Suprapubic skin (tissue), 4 donors: ENCODE measurements around the gene ADGRA1. TPM values are rescaled to one million over a fixed set of nuclear protein-coding genes. Genes with fewer than 3 reads are reported as not detected.

Source experiments
- DNase-seq, 2 donors: peaks; one replicate each; pipeline ENCODE4 v3.0.0-alpha.2; 2019; ENCODE audit warnings: low spot score in 2 of 2
- H3K27ac ChIP-seq: fragments of 200-600 bp; sonication (generic); one replicate; pipeline ENCODE4 v1.5.1; 2019
- H3K27me3 ChIP-seq: fragments of 200-600 bp; sonication (generic); one replicate; pipeline ENCODE4 v1.5.1; 2019
- H3K36me3 ChIP-seq: fragments of 200-600 bp; sonication (generic); one replicate; pipeline ENCODE4 v1.5.1; 2019
- H3K4me1 ChIP-seq: fragments of 200-600 bp; sonication (generic); one replicate; pipeline ENCODE4 v1.5.1; 2019
- H3K4me3 ChIP-seq: fragments of 200-600 bp; sonication (generic); one replicate; pipeline ENCODE4 v1.5.1; 2019; ENCODE audit warnings: mild to moderate bottlenecking
- H3K9me3 ChIP-seq: fragments of 200-600 bp; sonication (generic); one replicate; pipeline ENCODE4 v1.5.1; 2019
- CTCF ChIP-seq, 2 donors: fragments of 200-600 bp in 1 of 2; fragments of 450-650 bp in 1 of 2; sonication (generic) in 1 of 2; IDR thresholded peaks; one replicate each; pipeline ENCODE4 v1.5.1; 2016 to 2019; ENCODE audit warnings: antibody characterized with exemption in 2 of 2, mild to moderate bottlenecking in 1 of 2, moderate library complexity in 1 of 2
- EP300 ChIP-seq: sonication (generic); formaldehyde crosslinking; IDR thresholded peaks from one replicate; pipeline ENCODE4 v1.6.1; 2017; ENCODE audit warnings: antibody characterized with exemption
- POLR2A ChIP-seq, 2 donors: fragments of 450-650 bp; IDR thresholded peaks; one replicate each; pipeline ENCODE4 v1.6.1; 2017; ENCODE audit warnings: antibody characterized with exemption in 2 of 2, mild to moderate bottlenecking in 2 of 2, moderate library complexity in 2 of 2
- POLR2AphosphoS5 ChIP-seq, 3 donors: sonication (generic); formaldehyde crosslinking; IDR thresholded peaks; one replicate each; pipeline ENCODE4 v1.6.1; 2017; ENCODE audit warnings: antibody characterized with exemption in 3 of 3
- WGBS: methylation state at CpG from one replicate; pipeline ENCODE4 v1.1.5; 2018; 5-methylcytosine and 5-hydroxymethylcytosine counted together
- total RNA-seq, 4 donors: library from RNA; depleted of rRNA; stranded (reverse); fragments of >200 nt; gene quantifications; one replicate each; pipeline ENCODE4 v1.1.0, GENCODE V29; 2016

ADGRA1 gene
- total RNA-seq, 4 donors from 2014 or later, result not detected

GRCh38 chr10:133177380-133178157 lies 89.8 kb downstream of the ADGRA1 start:
- Histone ChIP-seq H3K27me3 (peaks cover 21% of the 10 kb centered on the region), H3K36me3 (no peaks in the 10 kb centered on the region), H3K4me3 (no peak overlapping the region), H3K27ac (no peak overlapping the region), H3K9me3 (no peaks in the 10 kb centered on the region), H3K4me1 (no peaks in the 10 kb centered on the region)
- TF ChIP-seq EP300, result no peak
- TF ChIP-seq POLR2A (IDR thresholded peaks at IDR 0.05), result no peak
- no peak for TF ChIP-seq CTCF (IDR thresholded peaks at IDR 0.05)
- no peak for TF ChIP-seq POLR2AphosphoS5 (IDR thresholded peaks at IDR 0.05)
- WGBS, result 98% methylated on average over 12 of the region's 12 CpGs
- DNase-seq, result peak in 1 of 2 donors; percentile 16

GRCh38 chr10:133178357-133179127 lies 90.8 kb downstream of the ADGRA1 start:
- DNase-seq, result peak in 1 of 2 donors; percentile 30
- Histone ChIP-seq H3K36me3 (no peaks in the 10 kb centered on the region), H3K4me1 (no peaks in the 10 kb centered on the region), H3K9me3 (no peaks in the 10 kb centered on the region), H3K27me3 (peaks cover 30% of the 10 kb centered on the region), H3K4me3 (no peak overlapping the region), H3K27ac (no peak overlapping the region)
- 94% methylated on average over 29 of the region's 29 CpGs for WGBS
- TF ChIP-seq POLR2AphosphoS5 (IDR thresholded peaks at IDR 0.05) (no peak), POLR2A (IDR thresholded peaks at IDR 0.05) (no peak), CTCF (IDR thresholded peaks at IDR 0.05) (no peak), EP300 (no peak)

GRCh38 chr10:133179128-133179520 lies 91.4 kb downstream of the ADGRA1 start:
- no peak for DNase-seq
- 82% methylated on average over 11 of the region's 11 CpGs for WGBS
- Histone ChIP-seq H3K9me3 (no peaks in the 10 kb centered on the region), H3K27ac (no peak overlapping the region), H3K4me1 (no peaks in the 10 kb centered on the region), H3K27me3 (peaks cover 30% of the 10 kb centered on the region), H3K4me3 (no peak overlapping the region), H3K36me3 (no peaks in the 10 kb centered on the region)
- TF ChIP-seq EP300 (no peak), POLR2AphosphoS5 (IDR thresholded peaks at IDR 0.05) (no peak), POLR2A (IDR thresholded peaks at IDR 0.05) (no peak)

GRCh38 chr10:133179651-133180050 lies 91.9 kb downstream of the ADGRA1 start:
- TF ChIP-seq POLR2A (IDR thresholded peaks at IDR 0.05) (no peak), EP300 (no peak), POLR2AphosphoS5 (IDR thresholded peaks at IDR 0.05) (no peak), CTCF (IDR thresholded peaks at IDR 0.05) (no peak)
- WGBS, result 85% methylated on average over 4 of the region's 26 CpGs
- H3K4me1 ChIP-seq, result no peaks in the 10 kb centered on the region

GRCh38 chr10:133180192-133180964 lies 92.7 kb downstream of the ADGRA1 start:
- no peak overlapping the region for H3K27ac ChIP-seq
- H3K36me3 ChIP-seq, result no peaks in the 10 kb centered on the region
- no peaks in the 10 kb centered on the region for H3K9me3 ChIP-seq
- WGBS, result 84% methylated on average over 33 of the region's 33 CpGs
- peaks cover 30% of the 10 kb centered on the region for H3K27me3 ChIP-seq
- no peaks in the 10 kb centered on the region for H3K4me1 ChIP-seq
- DNase-seq, result no peak
- TF ChIP-seq EP300 (no peak), POLR2AphosphoS5 (IDR thresholded peaks at IDR 0.05) (no peak), CTCF (IDR thresholded peaks at IDR 0.05) (no peak), POLR2A (IDR thresholded peaks at IDR 0.05) (no peak)
- no peak overlapping the region for H3K4me3 ChIP-seq

More at GRCh38 chr10:133179651-133180050, 91.9 kb downstream of the ADGRA1 start:
- no peaks in the 10 kb centered on the region for H3K9me3 ChIP-seq
- no peaks in the 10 kb centered on the region for H3K36me3 ChIP-seq
- DNase-seq, result no peak
- H3K27ac ChIP-seq, result no peak overlapping the region
- H3K4me3 ChIP-seq, result no peak overlapping the region
- peaks cover 30% of the 10 kb centered on the region for H3K27me3 ChIP-seq
